Ascending aorta (tissue), 2 donors: ENCODE data around the gene TEAD4. TPM values are rescaled to one million over a fixed set of nuclear protein-coding genes. Genes with fewer than 3 reads are reported as not detected.

Experiments
- DNase-seq, 2 donors: peaks; one replicate each; pipeline ENCODE4 v3.0.0-alpha.2; 2019; ENCODE audit warnings: low spot score in 2 of 2
- H3K27ac ChIP-seq, 2 donors: fragments of 200-600 bp; sonication (generic); one replicate each; pipeline ENCODE4 v1.5.1; 2016 to 2017; ENCODE audit warnings: mild to moderate bottlenecking in 1 of 2
- H3K27me3 ChIP-seq: fragments of 200-600 bp; sonication (generic); one replicate; pipeline ENCODE4 v1.5.1; 2017
- H3K36me3 ChIP-seq, 2 donors: fragments of 200-600 bp; sonication (generic); one replicate each; pipeline ENCODE4 v1.5.1; 2016
- H3K4me1 ChIP-seq, 2 donors: fragments of 200-600 bp; sonication (generic); one replicate each; pipeline ENCODE4 v1.5.1; 2016 to 2017; ENCODE audit warnings: mild to moderate bottlenecking in 1 of 2
- H3K4me3 ChIP-seq, 2 donors: fragments of 200-600 bp; sonication (generic); one replicate each; pipeline ENCODE4 v1.5.1; 2016 to 2017; ENCODE audit warnings: mild to moderate bottlenecking in 1 of 2
- H3K9me3 ChIP-seq, 2 donors: fragments of 200-600 bp; sonication (generic); one replicate each; pipeline ENCODE4 v1.5.1; 2016
- CTCF ChIP-seq, 3 experiments: fragments of 200-600 bp in 2 of 3; fragments of 450-650 bp in 1 of 3; sonication (generic) in 2 of 3; IDR thresholded peaks; one replicate each; pipeline ENCODE4 v1.5.1; 2016 to 2019; ENCODE audit warnings: antibody characterized with exemption in 3 of 3, mild to moderate bottlenecking in 1 of 3, moderate library complexity in 1 of 3
- intact Hi-C: fragments of 100-400 bp; cut with DNase I; formaldehyde crosslinking; loops from one replicate; pipeline ENCODE4 v1.15.1; 2023
- total RNA-seq: library from RNA; depleted of rRNA; stranded (reverse); fragments of >200 nt; gene quantifications from one replicate; pipeline ENCODE4 v1.1.0, GENCODE V29; 2016

TEAD4 gene
- total RNA-seq, 1 donor from 2014 or later: 76.1 TPM

GRCh38 chr12:3040663-3041544 lies 81.7 kb downstream of the TEAD4 start:
- no peaks in the 10 kb centered on the region for H3K27me3 ChIP-seq
- no peak overlapping the region for H3K27ac ChIP-seq
- no peaks in the 10 kb centered on the region for H3K9me3 ChIP-seq
- intact Hi-C loops: loop anchor here (1.0 to 5.0 kb wide), 2 partner anchors 79 to 188 kb away; no protein-coding TSS in a partner anchor
- no peak for TF ChIP-seq CTCF (IDR thresholded peaks at IDR 0.05)
- H3K36me3 ChIP-seq: peaks cover 6 to 27% of the 10 kb centered on the region in 2 donors
- peaks cover 0 to 4% of the 10 kb centered on the region in 2 donors for H3K4me1 ChIP-seq
- DNase-seq: no peak
- H3K4me3 ChIP-seq: no peak overlapping the region

GRCh38 chr12:3041558-3042164 lies 82.5 kb downstream of the TEAD4 start:
- Histone ChIP-seq H3K4me1 (peaks cover 0 to 4% of the 10 kb centered on the region in 2 donors), H3K9me3 (no peaks in the 10 kb centered on the region), H3K27me3 (no peaks in the 10 kb centered on the region), H3K4me3 (no peak overlapping the region), H3K36me3 (peaks cover 6 to 27% of the 10 kb centered on the region in 2 donors), H3K27ac (no peak overlapping the region)
- intact Hi-C loops: loop anchor here (1.0 to 5.0 kb wide), 2 partner anchors 79 to 188 kb away; no protein-coding TSS in a partner anchor
- DNase-seq: peak in 1 of 2 donors; percentile 77
- TF ChIP-seq CTCF (IDR thresholded peaks at IDR 0.05): peak; percentile 53 to 73 (median 64)

GRCh38 chr12:3042394-3042793 lies 83.2 kb downstream of the TEAD4 start:
- no peak for DNase-seq
- Histone ChIP-seq H3K4me3 (no peak overlapping the region), H3K9me3 (no peaks in the 10 kb centered on the region), H3K4me1 (peaks cover 0 to 4% of the 10 kb centered on the region in 2 donors), H3K27ac (no peak overlapping the region), H3K36me3 (peaks cover 6 to 27% of the 10 kb centered on the region in 2 donors), H3K27me3 (no peaks in the 10 kb centered on the region)
- TF ChIP-seq CTCF (IDR thresholded peaks at IDR 0.05): no peak
- intact Hi-C loops: loop anchor here (5.0 kb wide), 1 partner anchor 80 kb away; no protein-coding TSS in a partner anchor

- no peak overlapping the region for H3K27ac ChIP-seq
- intact Hi-C loops: loop anchor here (5.0 kb wide), 1 partner anchor 81 kb away; no protein-coding TSS in a partner anchor
- peaks cover 5 to 24% of the 10 kb centered on the region in 2 donors for H3K36me3 ChIP-seq
- no peaks in the 10 kb centered on the region for H3K9me3 ChIP-seq
- no peak for TF ChIP-seq CTCF (IDR thresholded peaks at IDR 0.05)
- H3K4me3 ChIP-seq: no peak overlapping the region
- H3K4me1 ChIP-seq: peaks cover 0 to 4% of the 10 kb centered on the region in 2 donors
- no peak for DNase-seq
- no peaks in the 10 kb centered on the region for H3K27me3 ChIP-seq
Observed at GRCh38 chr12:3042826-3043225, 83.6 kb downstream of the TEAD4 start.

- no peak for DNase-seq
- intact Hi-C loops: loop anchor here (5.0 kb wide), 1 partner anchor 81 kb away; no protein-coding TSS in a partner anchor
- H3K4me3 ChIP-seq: no peak overlapping the region
Observed at GRCh38 chr12:3043406-3043805, 84.2 kb downstream of the TEAD4 start.

More at GRCh38 chr12:3043406-3043805, 84.2 kb downstream of the TEAD4 start:
- H3K4me1 ChIP-seq: peaks cover 0 to 4% of the 10 kb centered on the region in 2 donors
- no peaks in the 10 kb centered on the region for H3K27me3 ChIP-seq
- H3K27ac ChIP-seq: no peak overlapping the region
- TF ChIP-seq CTCF (IDR thresholded peaks at IDR 0.05): no peak
- H3K9me3 ChIP-seq: no peaks in the 10 kb centered on the region
- H3K36me3 ChIP-seq: peaks cover 0 to 19% of the 10 kb centered on the region in 2 donors
